ENCODE measurements around the gene COCH. TPM values are rescaled to one million over a fixed set of nuclear protein-coding genes. Genes with fewer than 3 reads are reported as not detected.

The COCH gene
- total and polyA plus RNA-seq, 10 of the 15 experiments (the other 5 are each of a cell fraction or from before 2014, with no cell fraction given), result 1.8 to 8.3 (median 5.1) TPM

- Histone ChIP-seq H3K27ac (ENCODE audit: control insufficient read depth, insufficient read depth) (no peak overlapping the region), H3K4me1 (ENCODE audit: control insufficient read depth, insufficient read depth, low read length) (peaks cover 11% of the 10 kb centered on the region), H3K9me3 (replicated peaks; ENCODE audit: control insufficient read depth, insufficient read depth, low read length) (no peaks in the 10 kb centered on the region), H2AFZ (ENCODE audit: control insufficient read depth, low read depth, low read length) (no peak overlapping the region), H3K79me2 (ENCODE audit: control insufficient read depth, insufficient read depth, low read length) (no peaks in the 10 kb centered on the region), H3K9ac (ENCODE audit: control insufficient read depth, insufficient read depth, low read length) (no peak overlapping the region), H3K4me2 (ENCODE audit: control insufficient read depth, insufficient read depth) (no peak overlapping the region), H3K36me3 (ENCODE audit: control insufficient read depth in 2 of 2, insufficient read depth in 2 of 2, low read length in 1 of 2) (no peaks in the 10 kb centered on the region), H3K27me3 (replicated peaks in 1 of 2; ENCODE audit: control insufficient read depth in 2 of 2, insufficient read depth in 2 of 2, low read length in 1 of 2) (peaks cover 2 to 6% of the 10 kb centered on the region in 2 experiments; a peak in 2 of 4 replicates), H4K20me1 (ENCODE audit: control insufficient read depth, insufficient read depth) (no peaks in the 10 kb centered on the region), H3K4me3 (no peak overlapping the region)
- RAD21 ChIA-PET (ENCODE audit: unreplicated experiment), result no interaction called here
- POLR2A ChIA-PET, result interaction anchor here (0.5 kb wide), 1 partner anchor 18 kb away, joined by 7 read pairs; no protein-coding TSS in a partner anchor
- SMC1A ChIA-PET (ENCODE audit: uncharacterized antibody, unreplicated experiment), result no interaction called here
- in situ Hi-C loops (cut with MboI) (no loop called here), intact Hi-C loops (cut with micrococcal nuclease; ENCODE audit: unreplicated experiment) (loop anchor here (5.0 kb wide), 1 partner anchor 160 kb away; no protein-coding TSS in a partner anchor)
- no TSS peak for BruUV-seq (replicated peaks)
- FAIRE-seq (no peak), DNase-seq (ENCODE audit: low read depth, low spot score) (no peak), ATAC-seq (no peak)
- no peak for TF ChIP-seq USF1 (IDR thresholded peaks at IDR 0.05; ENCODE audit: borderline replicate concordance, extremely low read length, insufficient read depth, low read depth, low read length)
- no peak for TF ChIP-seq POLR2A (IDR thresholded peaks at IDR 0.05; ENCODE audit: low read depth, low read length)
- no peak for TF ChIP-seq ZBTB4 (CRISPR knock-in tag; IDR thresholded peaks at IDR 0.05)
- no peak for TF ChIP-seq MTA2 (IDR thresholded peaks at IDR 0.05; ENCODE audit: low read depth)
- CTCF ChIA-PET, result interaction anchor here (0.6 to 1.2 kb wide), 3 partner anchors 15 to 402 kb away, joined by 3 read pairs; no protein-coding TSS in a partner anchor
- WGBS (ENCODE audit: insufficient coverage, insufficient replicate concordance, low lambda C conversion rate, missing lambda C conversion rate), result 93% methylated on average over 1 of the region's 1 CpG
Observed at GRCh38 chr14:30872602-30873001, 1.8 kb upstream of the COCH start.

All from GM12878 (cell line).